Thyroid gland (tissue), 4 donors: ENCODE data around the gene ACAN. TPM values are rescaled to one million over a fixed set of nuclear protein-coding genes. Genes with fewer than 3 reads are reported as not detected.

Experiments
- DNase-seq, 2 donors: peaks; one replicate each; pipeline ENCODE4 v3.0.0-alpha.2; 2019
- H3K27ac ChIP-seq, 3 donors: fragments of 200-600 bp; sonication (generic); 1 replicate in 2 of 3; 2 replicates in 1 of 3; pipeline ENCODE4 v1.5.1; 2016 to 2019; ENCODE audit warnings: mild to moderate bottlenecking in 1 of 3, moderate library complexity in 1 of 3
- H3K27me3 ChIP-seq: fragments of 200-600 bp; sonication (generic); one replicate; pipeline ENCODE4 v1.5.1; 2019
- H3K36me3 ChIP-seq, 2 donors: fragments of 200-600 bp; sonication (generic); one replicate each; pipeline ENCODE4 v1.5.1; 2016 to 2019
- H3K4me1 ChIP-seq, 2 donors: fragments of 200-600 bp; sonication (generic); one replicate each; pipeline ENCODE4 v1.5.1; 2017 to 2019
- H3K4me3 ChIP-seq, 3 donors: fragments of 200-600 bp; sonication (generic); replicated peaks in 1 of 3; 1 replicate in 2 of 3; 2 replicates in 1 of 3; pipeline ENCODE4 v1.5.1; 2016; ENCODE audit warnings: mild to moderate bottlenecking in 1 of 3
- H3K9me3 ChIP-seq: fragments of 200-600 bp; sonication (generic); one replicate; pipeline ENCODE4 v1.5.1; 2017
- POLR2A ChIP-seq, 2 donors: fragments of 450-650 bp; IDR thresholded peaks; one replicate each; pipeline ENCODE4 v1.6.1; 2017; ENCODE audit warnings: antibody characterized with exemption in 2 of 2, mild to moderate bottlenecking in 2 of 2, moderate library complexity in 1 of 2
- WGBS, 2 donors: methylation state at CpG; one replicate each; pipeline ENCODE4 v1.1.5; 2017; 5-methylcytosine and 5-hydroxymethylcytosine counted together
- intact Hi-C: fragments of 100-400 bp; cut with DNase I; formaldehyde crosslinking; loops from one replicate; pipeline ENCODE4 v1.15.1; 2023
- total RNA-seq, 4 donors: library from RNA; depleted of rRNA; stranded (reverse); fragments of >200 nt; gene quantifications; one replicate each; pipeline ENCODE4 v1.2.3, GENCODE V29; 2016
- TF ChIP-seq, protein P1 (sequence below), 6 experiments: fragments of 200-600 bp in 3 of 6; fragments of 450-650 bp in 3 of 6; sonication (generic) in 3 of 6; IDR thresholded peaks; one replicate each; pipeline ENCODE4 v1.5.1; 2016 to 2019; ENCODE audit warnings: antibody characterized with exemption in 6 of 6, mild to moderate bottlenecking in 2 of 6, inconsistent platforms in 1 of 6, moderate library complexity in 1 of 6

The ACAN gene
- total RNA-seq, 4 donors from 2014 or later = 0.13 to 0.73 (median 0.25) TPM; not detected in 1

DNA sequence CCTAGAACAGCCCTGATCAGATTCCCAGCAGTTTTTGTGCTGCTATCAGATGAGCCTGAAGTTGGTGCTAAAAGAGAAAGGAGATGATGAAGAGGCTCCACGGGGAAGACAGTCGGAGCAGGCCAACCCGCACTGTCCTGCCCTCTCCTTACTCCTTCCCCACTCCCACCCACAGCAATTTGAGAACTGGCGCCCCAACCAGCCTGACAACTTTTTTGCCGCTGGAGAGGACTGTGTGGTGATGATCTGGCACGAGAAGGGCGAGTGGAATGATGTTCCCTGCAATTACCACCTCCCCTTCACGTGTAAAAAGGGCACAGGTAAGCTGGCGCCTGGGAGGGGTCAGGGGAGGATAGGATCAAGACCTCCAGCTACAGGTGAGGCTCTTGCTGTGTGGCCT is 69.5 kb downstream of the ACAN start:
- Histone ChIP-seq H3K27ac (no peak overlapping the region), H3K4me3 (no peak overlapping the region), H3K27me3 (no peaks in the 10 kb centered on the region), H3K4me1 (no peaks in the 10 kb centered on the region), H3K36me3 (no peaks in the 10 kb centered on the region), H3K9me3 (no peaks in the 10 kb centered on the region)
- intact Hi-C loops = no loop called here
- no peak for DNase-seq
- TF ChIP-seq, protein P1, sequence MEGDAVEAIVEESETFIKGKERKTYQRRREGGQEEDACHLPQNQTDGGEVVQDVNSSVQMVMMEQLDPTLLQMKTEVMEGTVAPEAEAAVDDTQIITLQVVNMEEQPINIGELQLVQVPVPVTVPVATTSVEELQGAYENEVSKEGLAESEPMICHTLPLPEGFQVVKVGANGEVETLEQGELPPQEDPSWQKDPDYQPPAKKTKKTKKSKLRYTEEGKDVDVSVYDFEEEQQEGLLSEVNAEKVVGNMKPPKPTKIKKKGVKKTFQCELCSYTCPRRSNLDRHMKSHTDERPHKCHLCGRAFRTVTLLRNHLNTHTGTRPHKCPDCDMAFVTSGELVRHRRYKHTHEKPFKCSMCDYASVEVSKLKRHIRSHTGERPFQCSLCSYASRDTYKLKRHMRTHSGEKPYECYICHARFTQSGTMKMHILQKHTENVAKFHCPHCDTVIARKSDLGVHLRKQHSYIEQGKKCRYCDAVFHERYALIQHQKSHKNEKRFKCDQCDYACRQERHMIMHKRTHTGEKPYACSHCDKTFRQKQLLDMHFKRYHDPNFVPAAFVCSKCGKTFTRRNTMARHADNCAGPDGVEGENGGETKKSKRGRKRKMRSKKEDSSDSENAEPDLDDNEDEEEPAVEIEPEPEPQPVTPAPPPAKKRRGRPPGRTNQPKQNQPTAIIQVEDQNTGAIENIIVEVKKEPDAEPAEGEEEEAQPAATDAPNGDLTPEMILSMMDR (IDR thresholded peaks at IDR 0.05) = no peak
- TF ChIP-seq POLR2A (IDR thresholded peaks at IDR 0.05) = no peak
- 56 to 59% methylated on average over 7 to 9 of the region's 9 CpGs for WGBS, 2 donors

DNA sequence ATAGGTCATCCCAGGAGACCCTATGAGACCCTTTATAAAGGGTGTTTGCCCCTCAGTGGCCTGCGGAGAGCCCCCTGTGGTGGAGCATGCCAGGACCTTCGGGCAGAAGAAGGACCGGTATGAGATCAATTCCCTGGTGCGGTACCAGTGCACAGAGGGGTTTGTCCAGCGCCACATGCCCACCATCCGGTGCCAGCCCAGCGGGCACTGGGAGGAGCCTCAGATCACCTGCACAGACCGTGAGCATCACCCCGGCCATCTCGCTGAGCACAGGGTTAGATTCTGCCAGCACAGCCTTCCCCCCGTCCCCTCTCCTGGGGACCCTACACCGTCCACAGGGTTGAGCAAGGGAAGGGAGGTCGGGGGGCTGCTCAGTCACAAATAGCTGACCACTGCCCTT is 70.5 kb downstream of the ACAN start:
- Histone ChIP-seq H3K9me3 (no peaks in the 10 kb centered on the region), H3K4me3 (no peak overlapping the region), H3K4me1 (no peaks in the 10 kb centered on the region), H3K27ac (no peak overlapping the region), H3K36me3 (no peaks in the 10 kb centered on the region), H3K27me3 (no peaks in the 10 kb centered on the region)
- WGBS, 2 donors = 92 to 94% methylated on average over 2 to 13 of the region's 13 CpGs
- intact Hi-C loops = no loop called here
- TF ChIP-seq POLR2A (IDR thresholded peaks at IDR 0.05) = no peak
- TF ChIP-seq, protein P1 (IDR thresholded peaks at IDR 0.05) = no peak
- no peak for DNase-seq

DNA sequence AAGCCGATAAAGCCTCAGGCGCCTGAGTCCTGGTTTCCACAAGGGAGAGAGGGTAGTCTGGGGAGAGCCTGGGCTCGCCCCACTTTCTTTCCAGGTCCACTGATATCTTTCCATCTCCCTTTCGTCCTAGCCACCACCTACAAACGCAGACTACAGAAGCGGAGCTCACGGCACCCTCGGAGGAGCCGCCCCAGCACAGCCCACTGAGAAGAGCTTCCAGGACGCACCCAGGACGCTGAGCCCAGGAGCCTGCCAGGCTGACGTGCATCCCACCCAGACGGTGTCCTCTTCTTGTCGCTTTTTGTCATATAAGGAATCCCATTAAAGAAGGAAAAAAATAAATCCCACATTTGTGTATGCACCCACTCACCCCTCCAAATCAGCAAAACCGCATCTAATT is 71.0 kb downstream of the ACAN start:
- no peak for TF ChIP-seq POLR2A (IDR thresholded peaks at IDR 0.05)
- TF ChIP-seq, protein P1 (IDR thresholded peaks at IDR 0.05) = no peak
- Histone ChIP-seq H3K9me3 (no peaks in the 10 kb centered on the region), H3K4me1 (no peaks in the 10 kb centered on the region), H3K4me3 (no peak overlapping the region), H3K27ac (no peak overlapping the region), H3K36me3 (no peaks in the 10 kb centered on the region), H3K27me3 (no peaks in the 10 kb centered on the region)
- 73 to 82% methylated on average over 15 of the region's 15 CpGs for WGBS, 2 donors
- intact Hi-C loops = no loop called here
- DNase-seq = no peak

DNA sequence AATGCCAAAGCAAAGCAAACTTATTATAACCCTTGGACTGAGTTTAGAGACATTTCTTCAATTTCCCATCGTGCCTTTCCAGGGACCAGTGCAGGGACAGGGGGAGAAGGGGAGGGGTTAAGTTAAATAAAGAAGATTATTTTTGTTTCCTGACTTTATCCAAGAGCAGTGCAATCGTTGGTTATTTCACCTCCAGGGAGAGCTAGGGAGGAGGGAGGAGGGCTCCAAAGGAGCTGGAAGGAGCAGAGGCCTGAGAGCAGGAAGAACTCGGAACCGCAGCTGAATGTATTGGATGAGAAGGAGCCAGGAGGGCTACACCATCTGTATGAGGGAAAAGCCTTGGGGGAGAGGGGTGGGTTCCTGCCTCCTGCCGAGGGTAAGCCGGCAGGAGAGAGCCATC is 71.4 kb downstream of the ACAN start:
- H3K27ac ChIP-seq = no peak overlapping the region
- TF ChIP-seq POLR2A (IDR thresholded peaks at IDR 0.05) = no peak
- TF ChIP-seq, protein P1 (IDR thresholded peaks at IDR 0.05) = no peak
- intact Hi-C loops = no loop called here
- no peak overlapping the region for H3K4me3 ChIP-seq
- no peaks in the 10 kb centered on the region for H3K36me3 ChIP-seq
- H3K4me1 ChIP-seq = no peaks in the 10 kb centered on the region
- WGBS, 2 donors = 34 to 36% methylated on average over 6 of the region's 6 CpGs
- H3K27me3 ChIP-seq = no peaks in the 10 kb centered on the region
- no peak for DNase-seq
- no peaks in the 10 kb centered on the region for H3K9me3 ChIP-seq

DNA sequence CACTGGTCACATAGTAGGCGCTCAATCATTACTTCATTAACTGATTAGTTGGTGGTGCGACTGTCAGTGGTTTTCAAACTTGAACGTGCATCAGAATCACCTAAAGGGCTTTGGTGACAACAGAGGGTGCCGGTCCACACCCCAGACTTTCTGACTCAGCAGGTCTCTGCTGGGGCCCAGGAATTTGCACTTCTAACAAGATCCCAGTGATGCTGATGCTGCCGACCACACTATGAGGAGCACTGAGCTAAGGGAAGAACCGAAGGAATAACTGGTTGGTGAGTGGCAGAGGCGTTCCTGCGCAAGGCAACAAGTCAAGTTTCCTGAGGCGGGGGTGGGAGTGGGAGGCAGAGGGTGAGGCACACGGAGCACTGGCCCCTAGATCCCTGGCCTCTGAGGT is 73.3 kb downstream of the ACAN start:
- H3K36me3 ChIP-seq = no peaks in the 10 kb centered on the region
- DNase-seq = no peak
- intact Hi-C loops = no loop called here
- no peaks in the 10 kb centered on the region for H3K9me3 ChIP-seq
- no peak overlapping the region for H3K4me3 ChIP-seq
- no peaks in the 10 kb centered on the region for H3K27me3 ChIP-seq
- H3K27ac ChIP-seq = no peak overlapping the region
- no peak for TF ChIP-seq POLR2A (IDR thresholded peaks at IDR 0.05)
- TF ChIP-seq, protein P1 (IDR thresholded peaks at IDR 0.05) = no peak
- H3K4me1 ChIP-seq = no peaks in the 10 kb centered on the region
- 85 to 88% methylated on average over 10 of the region's 10 CpGs for WGBS, 2 donors
